ENCODE measurements around the gene BSG.
"Not testable (repeated sequence)": the region's sequence is repeated elsewhere in the genome, so short reads cannot be mapped to it uniquely, and the experiment has no call there.

The BSG gene

GRCh38 chr19:624433-625109, 52.2 kb downstream of the BSG start:
- Histone ChIP-seq H3K27me3 (no peaks in the 10 kb centered on the region), H3K36me3 (peaks cover 58 to 94% (median 69%) of the 10 kb centered on the region in 3 donors), H3K4me1 (no peaks in the 10 kb centered on the region), H3K9me3 (no peaks in the 10 kb centered on the region), H3K4me3 (no peak overlapping the region), H3K27ac (no peak overlapping the region)
- no peak for TF ChIP-seq CTCF (IDR thresholded peaks at IDR 0.05)
- no peak for DNase-seq
- intact Hi-C loops (cut with DNase I; ENCODE audit: low total_unique reads) = no loop called here

- Histone ChIP-seq H3K4me3 (no peak overlapping the region), H3K9me3 (no peaks in the 10 kb centered on the region), H3K36me3 (peaks cover 54 to 94% (median 69%) of the 10 kb centered on the region in 3 donors), H3K27ac (no peak overlapping the region), H3K4me1 (no peaks in the 10 kb centered on the region), H3K27me3 (no peaks in the 10 kb centered on the region)
- TF ChIP-seq CTCF (IDR thresholded peaks at IDR 0.05) = no peak
- no peak for DNase-seq
- intact Hi-C loops (cut with DNase I; ENCODE audit: low total_unique reads) = no loop called here
Observed at GRCh38 chr19:625257-625656, 52.9 kb downstream of the BSG start.

- H3K27ac ChIP-seq; DNase-seq; H3K4me3 ChIP-seq; intact Hi-C loops (cut with DNase I; ENCODE audit: low total_unique reads); H3K4me1 ChIP-seq; H3K27me3 ChIP-seq; H3K9me3 ChIP-seq: not testable (repeated sequence)
- peaks cover 47 to 91% (median 62%) of the 10 kb centered on the region in 3 donors for H3K36me3 ChIP-seq
Observed at GRCh38 chr19:626566-626965, 54.2 kb downstream of the BSG start.

- no peak for DNase-seq
- Histone ChIP-seq H3K27me3 (no peaks in the 10 kb centered on the region), H3K4me1 (peaks cover 0 to 17% (median 13%) of the 10 kb centered on the region in 4 donors), H3K4me3 (no peak overlapping the region), H3K27ac (no peak overlapping the region), H3K36me3 (peaks cover 31 to 75% (median 46%) of the 10 kb centered on the region in 3 donors), H3K9me3 (no peaks in the 10 kb centered on the region)
- intact Hi-C loops (cut with DNase I; ENCODE audit: low total_unique reads) = no loop called here
- no peak for TF ChIP-seq CTCF (IDR thresholded peaks at IDR 0.05)
Observed at GRCh38 chr19:628168-628567, 55.8 kb downstream of the BSG start.

- H3K4me3 ChIP-seq; intact Hi-C loops (cut with DNase I; ENCODE audit: low total_unique reads); H3K27me3 ChIP-seq; H3K9me3 ChIP-seq; DNase-seq; H3K27ac ChIP-seq: not testable (repeated sequence)
- H3K36me3 ChIP-seq = peaks cover 21 to 61% (median 37%) of the 10 kb centered on the region in 3 donors
- peaks cover 0 to 24% (median 20%) of the 10 kb centered on the region in 4 donors for H3K4me1 ChIP-seq
Observed at GRCh38 chr19:629515-629914, 57.1 kb downstream of the BSG start.

- intact Hi-C loops (cut with DNase I; ENCODE audit: low total_unique reads) = no loop called here
Observed at GRCh38 chr19:629961-630714, 57.7 kb downstream of the BSG start.

More at GRCh38 chr19:629961-630714, 57.7 kb downstream of the BSG start:
- H3K36me3 ChIP-seq = peaks cover 18 to 55% (median 31%) of the 10 kb centered on the region in 3 donors
- H3K9me3 ChIP-seq = no peaks in the 10 kb centered on the region
- H3K4me1 ChIP-seq = peaks cover 0 to 29% (median 23%) of the 10 kb centered on the region in 4 donors
- no peak for DNase-seq
- no peak overlapping the region for H3K27ac ChIP-seq
- no peak overlapping the region for H3K4me3 ChIP-seq
- no peak for TF ChIP-seq CTCF (IDR thresholded peaks at IDR 0.05)
- H3K27me3 ChIP-seq = no peaks in the 10 kb centered on the region
